WTC11 (cell line): ENCODE measurements around the gene DNAAF1. TPM values are rescaled to one million over a fixed set of nuclear protein-coding genes. Genes with fewer than 3 reads are reported as not detected.

Experiments used
- ATAC-seq: fragments of 200-7000 bp; cut with Tn5 transposase; 2 replicates; pipeline ENCODE4 v1.10.0; 2021; ENCODE audit warnings: mild to moderate bottlenecking, moderate library complexity
- CTCF ChIA-PET: fragments of 300-600 bp; sonication (Branson Sonifier 250); formaldehyde crosslinking; loops from one replicate; lab custom pipeline; 2021; ENCODE audit warnings: antibody characterized with exemption; lab: Charles Lee
- POLR2A ChIA-PET: fragments of 350-600 bp; sonication (Branson Sonifier 250); formaldehyde crosslinking; loops from one replicate; lab custom pipeline; 2021; ENCODE audit warnings: antibody characterized with exemption; lab: Charles Lee
- DNase-seq: peaks from one replicate; pipeline ENCODE4 v3.0.0; 2021; ENCODE audit warnings: low spot score
- H3K27ac Mint-ChIP-seq: 2 replicates; pipeline ENCODE4 v1.8.0; 2021; ENCODE audit warnings: mixed read lengths
- H3K27me3 Mint-ChIP-seq: 2 replicates; pipeline ENCODE4 v1.8.0; 2021; ENCODE audit warnings: low read depth, mild to moderate bottlenecking, moderate library complexity, mixed read lengths
- H3K36me3 Mint-ChIP-seq: 2 replicates; pipeline ENCODE4 v1.8.0; 2021; ENCODE audit warnings: mixed read lengths
- H3K4me1 Mint-ChIP-seq: 2 replicates; pipeline ENCODE4 v1.8.0; 2022; ENCODE audit warnings: mixed read lengths
- H3K4me3 Mint-ChIP-seq: 2 replicates; pipeline ENCODE4 v1.8.0; 2021; ENCODE audit warnings: mild to moderate bottlenecking, moderate library complexity, mixed read lengths
- H3K9me3 Mint-ChIP-seq: 2 replicates; pipeline ENCODE4 v1.8.0; 2021; ENCODE audit warnings: mixed read lengths
- CBFB ChIP-seq: sonication (generic); formaldehyde crosslinking; IDR thresholded peaks from 2 replicates; pipeline ENCODE4 v1.8.1; 2022; ENCODE audit warnings: mild to moderate bottlenecking, low read depth, missing genetic modification reagents
- CREM ChIP-seq: sonication (generic); formaldehyde crosslinking; IDR thresholded peaks from 2 replicates; pipeline ENCODE4 v1.8.1; 2022; ENCODE audit warnings: mild to moderate bottlenecking, missing genetic modification reagents, moderate library complexity
- EMX1 ChIP-seq: fragments of 250-450 bp; sonication (Bioruptor Pico); IDR thresholded peaks from 2 replicates; pipeline ENCODE4 v1.8.0; 2021; ENCODE audit warnings: mild to moderate bottlenecking
- IRF2 ChIP-seq: sonication (generic); formaldehyde crosslinking; IDR thresholded peaks from 2 replicates; pipeline ENCODE4 v1.8.0; 2022; ENCODE audit warnings: low read depth, missing genetic modification reagents, borderline replicate concordance
- PRRX2 ChIP-seq: fragments of 250-450 bp; sonication (Bioruptor Pico); IDR thresholded peaks from 2 replicates; pipeline ENCODE4 v1.8.0; 2021; ENCODE audit warnings: mild to moderate bottlenecking
- RORB ChIP-seq: fragments of 250-450 bp; sonication (Bioruptor Pico); IDR thresholded peaks from 2 replicates; pipeline ENCODE4 v1.9.0; 2021; ENCODE audit warnings: mild to moderate bottlenecking
- SP1 ChIP-seq: sonication (generic); formaldehyde crosslinking; conservative IDR thresholded peaks from 2 replicates; pipeline ENCODE4 v1.8.1; 2022; ENCODE audit warnings: missing genetic modification reagents
- TP53 ChIP-seq: sonication (generic); formaldehyde crosslinking; IDR thresholded peaks from 2 replicates; pipeline ENCODE4 v1.8.1; 2023; ENCODE audit warnings: mild to moderate bottlenecking, missing genetic modification reagents
- total RNA-seq: library from RNA; stranded (reverse); gene quantifications from 3 replicates; pipeline ENCODE4 v1.2.3, GENCODE V29; 2021
- TF ChIP-seq, protein P1 (sequence below): fragments of 250-450 bp; sonication (Bioruptor Pico); IDR thresholded peaks from 2 replicates; pipeline ENCODE4 v1.9.0; 2021; ENCODE audit warnings: mild to moderate bottlenecking, borderline replicate concordance
- TF ChIP-seq, protein P2 (sequence below): sonication (generic); formaldehyde crosslinking; IDR thresholded peaks from 2 replicates; pipeline ENCODE4 v1.8.1; 2023; ENCODE audit warnings: mild to moderate bottlenecking, missing genetic modification reagents, moderate library complexity
- TF ChIP-seq, protein P3 (sequence below): sonication (generic); formaldehyde crosslinking; IDR thresholded peaks from 2 replicates; pipeline ENCODE4 v1.8.0; 2022; ENCODE audit warnings: mild to moderate bottlenecking, missing genetic modification reagents
- TF ChIP-seq, protein P4 (sequence below): fragments of 250-450 bp; sonication (Bioruptor Pico); IDR thresholded peaks from 2 replicates; pipeline ENCODE4 v2.1.2; 2022; ENCODE audit warnings: mild to moderate bottlenecking, moderate library complexity
- TF ChIP-seq, protein P5 (sequence below): sonication (generic); formaldehyde crosslinking; IDR thresholded peaks from 2 replicates; pipeline ENCODE4 v1.8.1; 2022; ENCODE audit warnings: low read depth, mild to moderate bottlenecking, moderate library complexity, missing genetic modification reagents, borderline replicate concordance
- TF ChIP-seq, protein P6 (sequence below): sonication (generic); formaldehyde crosslinking; IDR thresholded peaks from 2 replicates; pipeline ENCODE4 v1.8.1; 2022; ENCODE audit warnings: mild to moderate bottlenecking, moderate library complexity, missing genetic modification reagents
- TF ChIP-seq, protein P7 (sequence below): sonication (generic); formaldehyde crosslinking; IDR thresholded peaks from 2 replicates; pipeline ENCODE4 v1.8.1; 2023; ENCODE audit warnings: mild to moderate bottlenecking, missing genetic modification reagents, borderline replicate concordance

DNAAF1 gene
- total RNA-seq, 1 experiment from 2014 or later, result 0.20 TPM

DNA sequence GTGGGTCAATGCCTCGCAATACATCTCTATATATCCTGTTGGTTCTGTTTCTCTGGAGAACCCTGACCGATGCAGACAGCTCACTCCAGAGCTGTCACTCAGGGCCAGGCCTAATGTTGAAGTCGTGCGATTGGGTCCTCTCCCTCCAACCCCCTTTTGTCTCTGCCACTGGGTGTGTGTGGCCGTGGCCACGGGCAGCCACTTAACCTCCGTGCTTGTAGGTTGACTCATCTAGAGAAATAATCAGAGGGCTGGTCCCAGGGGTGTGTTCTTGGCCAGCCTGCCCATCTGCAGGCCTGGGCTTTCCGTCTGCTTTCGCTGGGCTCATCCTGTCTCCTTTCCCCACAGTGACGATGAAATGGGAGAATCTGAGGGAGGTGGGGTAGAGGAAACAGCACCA lies 53.3 kb downstream of the DNAAF1 start:
- H3K27me3 Mint-ChIP-seq, result no peaks in the 10 kb centered on the region
- DNase-seq (no peak), ATAC-seq (no peak)
- H3K36me3 Mint-ChIP-seq, result no peaks in the 10 kb centered on the region
- no peak for TF ChIP-seq IRF2
- TF ChIP-seq, protein P1, sequence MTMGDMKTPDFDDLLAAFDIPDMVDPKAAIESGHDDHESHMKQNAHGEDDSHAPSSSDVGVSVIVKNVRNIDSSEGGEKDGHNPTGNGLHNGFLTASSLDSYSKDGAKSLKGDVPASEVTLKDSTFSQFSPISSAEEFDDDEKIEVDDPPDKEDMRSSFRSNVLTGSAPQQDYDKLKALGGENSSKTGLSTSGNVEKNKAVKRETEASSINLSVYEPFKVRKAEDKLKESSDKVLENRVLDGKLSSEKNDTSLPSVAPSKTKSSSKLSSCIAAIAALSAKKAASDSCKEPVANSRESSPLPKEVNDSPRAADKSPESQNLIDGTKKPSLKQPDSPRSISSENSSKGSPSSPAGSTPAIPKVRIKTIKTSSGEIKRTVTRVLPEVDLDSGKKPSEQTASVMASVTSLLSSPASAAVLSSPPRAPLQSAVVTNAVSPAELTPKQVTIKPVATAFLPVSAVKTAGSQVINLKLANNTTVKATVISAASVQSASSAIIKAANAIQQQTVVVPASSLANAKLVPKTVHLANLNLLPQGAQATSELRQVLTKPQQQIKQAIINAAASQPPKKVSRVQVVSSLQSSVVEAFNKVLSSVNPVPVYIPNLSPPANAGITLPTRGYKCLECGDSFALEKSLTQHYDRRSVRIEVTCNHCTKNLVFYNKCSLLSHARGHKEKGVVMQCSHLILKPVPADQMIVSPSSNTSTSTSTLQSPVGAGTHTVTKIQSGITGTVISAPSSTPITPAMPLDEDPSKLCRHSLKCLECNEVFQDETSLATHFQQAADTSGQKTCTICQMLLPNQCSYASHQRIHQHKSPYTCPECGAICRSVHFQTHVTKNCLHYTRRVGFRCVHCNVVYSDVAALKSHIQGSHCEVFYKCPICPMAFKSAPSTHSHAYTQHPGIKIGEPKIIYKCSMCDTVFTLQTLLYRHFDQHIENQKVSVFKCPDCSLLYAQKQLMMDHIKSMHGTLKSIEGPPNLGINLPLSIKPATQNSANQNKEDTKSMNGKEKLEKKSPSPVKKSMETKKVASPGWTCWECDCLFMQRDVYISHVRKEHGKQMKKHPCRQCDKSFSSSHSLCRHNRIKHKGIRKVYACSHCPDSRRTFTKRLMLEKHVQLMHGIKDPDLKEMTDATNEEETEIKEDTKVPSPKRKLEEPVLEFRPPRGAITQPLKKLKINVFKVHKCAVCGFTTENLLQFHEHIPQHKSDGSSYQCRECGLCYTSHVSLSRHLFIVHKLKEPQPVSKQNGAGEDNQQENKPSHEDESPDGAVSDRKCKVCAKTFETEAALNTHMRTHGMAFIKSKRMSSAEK, result no peak
- TF ChIP-seq, protein P2, sequence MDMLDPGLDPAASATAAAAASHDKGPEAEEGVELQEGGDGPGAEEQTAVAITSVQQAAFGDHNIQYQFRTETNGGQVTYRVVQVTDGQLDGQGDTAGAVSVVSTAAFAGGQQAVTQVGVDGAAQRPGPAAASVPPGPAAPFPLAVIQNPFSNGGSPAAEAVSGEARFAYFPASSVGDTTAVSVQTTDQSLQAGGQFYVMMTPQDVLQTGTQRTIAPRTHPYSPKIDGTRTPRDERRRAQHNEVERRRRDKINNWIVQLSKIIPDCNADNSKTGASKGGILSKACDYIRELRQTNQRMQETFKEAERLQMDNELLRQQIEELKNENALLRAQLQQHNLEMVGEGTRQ, result no peak
- TF ChIP-seq, protein P3, sequence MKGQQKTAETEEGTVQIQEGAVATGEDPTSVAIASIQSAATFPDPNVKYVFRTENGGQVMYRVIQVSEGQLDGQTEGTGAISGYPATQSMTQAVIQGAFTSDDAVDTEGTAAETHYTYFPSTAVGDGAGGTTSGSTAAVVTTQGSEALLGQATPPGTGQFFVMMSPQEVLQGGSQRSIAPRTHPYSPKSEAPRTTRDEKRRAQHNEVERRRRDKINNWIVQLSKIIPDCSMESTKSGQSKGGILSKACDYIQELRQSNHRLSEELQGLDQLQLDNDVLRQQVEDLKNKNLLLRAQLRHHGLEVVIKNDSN (CRISPR knock-in tag), result no peak
- TF ChIP-seq, protein P4, sequence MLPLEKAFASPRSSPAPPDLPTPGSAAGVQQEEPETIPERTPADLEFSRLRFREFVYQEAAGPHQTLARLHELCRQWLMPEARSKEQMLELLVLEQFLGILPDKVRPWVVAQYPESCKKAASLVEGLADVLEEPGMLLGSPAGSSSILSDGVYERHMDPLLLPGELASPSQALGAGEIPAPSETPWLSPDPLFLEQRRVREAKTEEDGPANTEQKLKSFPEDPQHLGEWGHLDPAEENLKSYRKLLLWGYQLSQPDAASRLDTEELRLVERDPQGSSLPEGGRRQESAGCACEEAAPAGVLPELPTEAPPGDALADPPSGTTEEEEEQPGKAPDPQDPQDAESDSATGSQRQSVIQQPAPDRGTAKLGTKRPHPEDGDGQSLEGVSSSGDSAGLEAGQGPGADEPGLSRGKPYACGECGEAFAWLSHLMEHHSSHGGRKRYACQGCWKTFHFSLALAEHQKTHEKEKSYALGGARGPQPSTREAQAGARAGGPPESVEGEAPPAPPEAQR (CRISPR knock-in tag), result no peak
- TF ChIP-seq EMX1 (CRISPR knock-in tag), result no peak
- TF ChIP-seq, protein P5, sequence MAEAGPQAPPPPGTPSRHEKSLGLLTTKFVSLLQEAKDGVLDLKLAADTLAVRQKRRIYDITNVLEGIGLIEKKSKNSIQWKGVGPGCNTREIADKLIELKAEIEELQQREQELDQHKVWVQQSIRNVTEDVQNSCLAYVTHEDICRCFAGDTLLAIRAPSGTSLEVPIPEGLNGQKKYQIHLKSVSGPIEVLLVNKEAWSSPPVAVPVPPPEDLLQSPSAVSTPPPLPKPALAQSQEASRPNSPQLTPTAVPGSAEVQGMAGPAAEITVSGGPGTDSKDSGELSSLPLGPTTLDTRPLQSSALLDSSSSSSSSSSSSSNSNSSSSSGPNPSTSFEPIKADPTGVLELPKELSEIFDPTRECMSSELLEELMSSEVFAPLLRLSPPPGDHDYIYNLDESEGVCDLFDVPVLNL (CRISPR knock-in tag), result no peak
- TF ChIP-seq CBFB (CRISPR knock-in tag), result no peak
- no peak for TF ChIP-seq RORB (CRISPR knock-in tag)
- TF ChIP-seq, protein P6, sequence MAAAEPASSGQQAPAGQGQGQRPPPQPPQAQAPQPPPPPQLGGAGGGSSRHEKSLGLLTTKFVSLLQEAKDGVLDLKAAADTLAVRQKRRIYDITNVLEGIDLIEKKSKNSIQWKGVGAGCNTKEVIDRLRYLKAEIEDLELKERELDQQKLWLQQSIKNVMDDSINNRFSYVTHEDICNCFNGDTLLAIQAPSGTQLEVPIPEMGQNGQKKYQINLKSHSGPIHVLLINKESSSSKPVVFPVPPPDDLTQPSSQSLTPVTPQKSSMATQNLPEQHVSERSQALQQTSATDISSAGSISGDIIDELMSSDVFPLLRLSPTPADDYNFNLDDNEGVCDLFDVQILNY (CRISPR knock-in tag), result no peak
- no peak for TF ChIP-seq CREM (CRISPR knock-in tag)
- no peak for TF ChIP-seq TP53 (CRISPR knock-in tag)
- TF ChIP-seq SP1, result no peak
- no peak for TF ChIP-seq PRRX2 (CRISPR knock-in tag)
- TF ChIP-seq, protein P7, sequence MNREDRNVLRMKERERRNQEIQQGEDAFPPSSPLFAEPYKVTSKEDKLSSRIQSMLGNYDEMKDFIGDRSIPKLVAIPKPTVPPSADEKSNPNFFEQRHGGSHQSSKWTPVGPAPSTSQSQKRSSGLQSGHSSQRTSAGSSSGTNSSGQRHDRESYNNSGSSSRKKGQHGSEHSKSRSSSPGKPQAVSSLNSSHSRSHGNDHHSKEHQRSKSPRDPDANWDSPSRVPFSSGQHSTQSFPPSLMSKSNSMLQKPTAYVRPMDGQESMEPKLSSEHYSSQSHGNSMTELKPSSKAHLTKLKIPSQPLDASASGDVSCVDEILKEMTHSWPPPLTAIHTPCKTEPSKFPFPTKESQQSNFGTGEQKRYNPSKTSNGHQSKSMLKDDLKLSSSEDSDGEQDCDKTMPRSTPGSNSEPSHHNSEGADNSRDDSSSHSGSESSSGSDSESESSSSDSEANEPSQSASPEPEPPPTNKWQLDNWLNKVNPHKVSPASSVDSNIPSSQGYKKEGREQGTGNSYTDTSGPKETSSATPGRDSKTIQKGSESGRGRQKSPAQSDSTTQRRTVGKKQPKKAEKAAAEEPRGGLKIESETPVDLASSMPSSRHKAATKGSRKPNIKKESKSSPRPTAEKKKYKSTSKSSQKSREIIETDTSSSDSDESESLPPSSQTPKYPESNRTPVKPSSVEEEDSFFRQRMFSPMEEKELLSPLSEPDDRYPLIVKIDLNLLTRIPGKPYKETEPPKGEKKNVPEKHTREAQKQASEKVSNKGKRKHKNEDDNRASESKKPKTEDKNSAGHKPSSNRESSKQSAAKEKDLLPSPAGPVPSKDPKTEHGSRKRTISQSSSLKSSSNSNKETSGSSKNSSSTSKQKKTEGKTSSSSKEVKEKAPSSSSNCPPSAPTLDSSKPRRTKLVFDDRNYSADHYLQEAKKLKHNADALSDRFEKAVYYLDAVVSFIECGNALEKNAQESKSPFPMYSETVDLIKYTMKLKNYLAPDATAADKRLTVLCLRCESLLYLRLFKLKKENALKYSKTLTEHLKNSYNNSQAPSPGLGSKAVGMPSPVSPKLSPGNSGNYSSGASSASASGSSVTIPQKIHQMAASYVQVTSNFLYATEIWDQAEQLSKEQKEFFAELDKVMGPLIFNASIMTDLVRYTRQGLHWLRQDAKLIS (CRISPR knock-in tag), result no peak
- CTCF ChIA-PET, result interaction anchor here (1.5 kb wide), 1 partner anchor 11 kb away, joined by 16 read pairs; the partner anchor contains the start of gene TAF1C
- POLR2A ChIA-PET, result no interaction called here
- H3K27ac Mint-ChIP-seq, result no peak overlapping the region
- peaks cover 3% of the 10 kb centered on the region; the same call in 1 of the 2 replicates for H3K9me3 Mint-ChIP-seq
- no peak overlapping the region for H3K4me3 Mint-ChIP-seq
- 0 out of 2 replicates have a peak, but pooled peaks cover 3% of the 10 kb centered on the region for H3K4me1 Mint-ChIP-seq
